Lung (tissue), 12 donors: ENCODE data around the gene TMEM238L. TPM values are rescaled to one million over a fixed set of nuclear protein-coding genes. Genes with fewer than 3 reads are reported as not detected.

Experiments used
- ATAC-seq: fragments of 200-7000 bp; cut with Tn5 transposase; one replicate; pipeline ENCODE4 v1.9.1; 2020; ENCODE audit warnings: moderate number of reproducible peaks; ENCODE audit not compliant: insufficient read depth, low FRiP score
- DNase-seq, 3 donors: peaks; one replicate each; pipeline ENCODE4 v3.0.0-alpha.2; 2013 to 2017
- H3K27ac ChIP-seq, 2 donors: one replicate each; pipeline ENCODE4 v1.5.1; 2013; ENCODE audit warnings: mild to moderate bottlenecking in 2 of 2, moderate library complexity in 2 of 2, control low read depth in 1 of 2, inconsistent platforms in 1 of 2, low read depth in 1 of 2, low read length in 1 of 2
- H3K27me3 ChIP-seq, 3 donors: one replicate each; pipeline ENCODE4 v1.5.1; 2013; ENCODE audit warnings: low read length in 2 of 3; ENCODE audit not compliant: control insufficient read depth in 3 of 3, insufficient read depth in 3 of 3
- H3K36me3 ChIP-seq, 4 donors: one replicate each; pipeline ENCODE4 v1.5.1; 2013; ENCODE audit warnings: low read length in 4 of 4, mild to moderate bottlenecking in 1 of 4, moderate library complexity in 1 of 4; ENCODE audit not compliant: control insufficient read depth in 4 of 4, insufficient read depth in 4 of 4
- H3K4me1 ChIP-seq, 5 donors: one replicate each; pipeline ENCODE4 v1.5.1; 2013; ENCODE audit warnings: low read length in 5 of 5, mild to moderate bottlenecking in 2 of 5, moderate library complexity in 1 of 5; ENCODE audit not compliant: control insufficient read depth in 5 of 5, insufficient read depth in 5 of 5
- H3K4me3 ChIP-seq: one replicate; pipeline ENCODE4 v1.5.1; 2013; ENCODE audit warnings: mild to moderate bottlenecking, control low read depth, moderate library complexity
- H3K9ac ChIP-seq, 2 donors: one replicate each; pipeline ENCODE4 v1.5.1; 2013; ENCODE audit warnings: low read length in 2 of 2, control low read depth in 1 of 2; ENCODE audit not compliant: insufficient read depth in 1 of 2
- H3K9me3 ChIP-seq, 4 donors: one replicate each; pipeline ENCODE4 v1.5.1; 2013; ENCODE audit warnings: low read length in 3 of 4, mild to moderate bottlenecking in 1 of 4, moderate library complexity in 1 of 4; ENCODE audit not compliant: control insufficient read depth in 4 of 4, insufficient read depth in 3 of 4
- CTCF ChIP-seq: IDR thresholded peaks from 2 replicates; pipeline ENCODE4 v1.5.1; 2012; ENCODE audit warnings: mild to moderate bottlenecking; ENCODE audit errors: control extremely low read depth, extremely low read depth
- WGBS, 2 donors: extraction: QIAGEN DNeasy Blood & Tissue Kit; methylation state at CpG; one replicate each; pipeline ENCODE4 v1.1.7; 2013; 5-methylcytosine and 5-hydroxymethylcytosine counted together
- polyA plus RNA-seq, 2 donors: library from polyadenylated mRNA; stranded (reverse); fragments of 200-250 nt; gene quantifications; one replicate each; pipeline ENCODE4 v1.2.1, GENCODE V29; 2013
- total RNA-seq, 2 donors: library from RNA; depleted of rRNA in 1 of 2; stranded (reverse); fragments of >200 nt in 1 of 2; gene quantifications; one replicate each; pipeline ENCODE4 v1.2.1, GENCODE V29; 2014 to 2021
- donor health status: control.
- donor health status: control.
- donor health status: Bipolar disorder and iron deficiency.
- donor health status: healthy.
- donor health status: DM: yes; HTN: yes; CAD: no.

The TMEM238L gene
- total and polyA plus RNA-seq, 4 donors = 0.05 TPM; not detected in 3

GRCh38 chr17:10793816-10794215, 10.1 kb downstream of the TMEM238L start:
- Histone ChIP-seq H3K9me3 (no peaks in the 10 kb centered on the region), H3K27ac (no peak overlapping the region), H3K9ac (no peak overlapping the region), H3K27me3 (no peaks in the 10 kb centered on the region), H3K4me3 (no peak overlapping the region), H3K4me1 (peaks cover 0 to 20% (median 6%) of the 10 kb centered on the region in 5 donors), H3K36me3 (no peaks in the 10 kb centered on the region)
- no peak for TF ChIP-seq CTCF
- no peak for ATAC-seq
- WGBS, 2 donors = 43 to 68% methylated on average over 4 of the region's 4 CpGs
- peak in 2 of 3 donors; percentile 56 to 63 for DNase-seq

GRCh38 chr17:10793256-10793655, 10.6 kb downstream of the TMEM238L start:
- no peak for TF ChIP-seq CTCF
- H3K4me1 ChIP-seq = peaks cover 0 to 18% (median 3%) of the 10 kb centered on the region in 5 donors

GRCh38 chr17:10792151-10792550, 11.7 kb downstream of the TMEM238L start:
- WGBS, 2 donors = 25 to 62% methylated on average over 8 of the region's 8 CpGs
- ATAC-seq = no peak
- H3K27ac ChIP-seq = no peak overlapping the region

More at GRCh38 chr17:10793256-10793655, 10.6 kb downstream of the TMEM238L start:
- Histone ChIP-seq H3K36me3 (no peaks in the 10 kb centered on the region), H3K4me3 (no peak overlapping the region), H3K9me3 (no peaks in the 10 kb centered on the region), H3K27ac (no peak overlapping the region), H3K27me3 (no peaks in the 10 kb centered on the region), H3K9ac (no peak overlapping the region)
- no peak for ATAC-seq
- no peak for DNase-seq
- WGBS, 2 donors = 88 to 93% methylated on average over 7 of the region's 7 CpGs

More at GRCh38 chr17:10792151-10792550, 11.7 kb downstream of the TMEM238L start:
- DNase-seq = no peak
- no peaks in the 10 kb centered on the region for H3K9me3 ChIP-seq
- H3K27me3 ChIP-seq = no peaks in the 10 kb centered on the region
- no peak overlapping the region for H3K9ac ChIP-seq
- peaks cover 0 to 9% (median 0%) of the 10 kb centered on the region in 5 donors for H3K4me1 ChIP-seq
- TF ChIP-seq CTCF = no peak
- H3K4me3 ChIP-seq = no peak overlapping the region
- no peaks in the 10 kb centered on the region for H3K36me3 ChIP-seq
